T-helper 2 cell (primary cell): ENCODE data around the gene SNPH.

Experiments
- DNase-seq, 5 experiments: peaks; one replicate each; pipeline versions ENCODE4 v3.0.0 to v3.0.0-alpha.2; 2012 to 2022

Gene SNPH

DNA sequence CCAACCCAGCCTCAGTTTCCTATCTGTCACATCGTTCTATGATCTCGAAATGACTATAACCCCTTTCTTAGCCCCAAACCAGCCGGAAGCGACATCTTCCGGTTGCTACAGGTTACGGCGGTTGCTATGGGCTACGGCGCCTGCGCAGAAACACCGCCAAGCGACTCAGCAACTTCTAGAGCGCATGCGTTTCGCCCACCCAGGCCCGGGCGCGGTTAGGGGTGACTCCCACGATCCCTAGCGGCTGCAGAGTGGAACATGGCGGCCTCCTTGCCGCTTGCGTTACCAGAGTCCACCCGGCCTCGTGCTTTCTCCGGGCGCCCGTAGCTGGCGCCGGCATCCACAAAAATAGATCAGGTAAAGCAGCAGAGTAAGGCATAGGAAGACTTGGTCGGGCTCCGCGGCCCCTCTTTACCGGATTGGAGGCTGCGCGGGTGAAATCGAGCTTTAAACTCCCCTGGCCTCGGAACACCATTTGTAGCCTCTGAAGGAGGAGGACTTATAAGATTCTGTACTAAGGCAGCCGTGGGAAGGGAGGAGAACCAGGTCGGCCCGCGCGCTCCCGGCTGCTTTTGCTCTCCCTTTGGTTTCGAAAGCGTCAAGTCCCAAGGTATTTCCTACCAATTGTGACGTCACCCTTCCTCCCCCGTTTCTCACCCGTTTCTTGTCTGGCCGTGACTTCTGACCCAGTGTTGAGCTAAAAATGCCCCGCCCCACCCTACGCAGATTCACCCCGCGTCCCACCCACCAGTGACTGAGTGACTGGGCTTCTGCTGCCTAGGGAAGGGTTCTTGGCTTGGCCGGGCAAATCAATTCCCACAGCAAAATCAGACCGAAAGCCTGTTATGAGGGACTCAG lies 59.3 kb downstream of the SNPH start:
- DNase-seq: peak; percentile 98 to 99 (median 98)

DNA sequence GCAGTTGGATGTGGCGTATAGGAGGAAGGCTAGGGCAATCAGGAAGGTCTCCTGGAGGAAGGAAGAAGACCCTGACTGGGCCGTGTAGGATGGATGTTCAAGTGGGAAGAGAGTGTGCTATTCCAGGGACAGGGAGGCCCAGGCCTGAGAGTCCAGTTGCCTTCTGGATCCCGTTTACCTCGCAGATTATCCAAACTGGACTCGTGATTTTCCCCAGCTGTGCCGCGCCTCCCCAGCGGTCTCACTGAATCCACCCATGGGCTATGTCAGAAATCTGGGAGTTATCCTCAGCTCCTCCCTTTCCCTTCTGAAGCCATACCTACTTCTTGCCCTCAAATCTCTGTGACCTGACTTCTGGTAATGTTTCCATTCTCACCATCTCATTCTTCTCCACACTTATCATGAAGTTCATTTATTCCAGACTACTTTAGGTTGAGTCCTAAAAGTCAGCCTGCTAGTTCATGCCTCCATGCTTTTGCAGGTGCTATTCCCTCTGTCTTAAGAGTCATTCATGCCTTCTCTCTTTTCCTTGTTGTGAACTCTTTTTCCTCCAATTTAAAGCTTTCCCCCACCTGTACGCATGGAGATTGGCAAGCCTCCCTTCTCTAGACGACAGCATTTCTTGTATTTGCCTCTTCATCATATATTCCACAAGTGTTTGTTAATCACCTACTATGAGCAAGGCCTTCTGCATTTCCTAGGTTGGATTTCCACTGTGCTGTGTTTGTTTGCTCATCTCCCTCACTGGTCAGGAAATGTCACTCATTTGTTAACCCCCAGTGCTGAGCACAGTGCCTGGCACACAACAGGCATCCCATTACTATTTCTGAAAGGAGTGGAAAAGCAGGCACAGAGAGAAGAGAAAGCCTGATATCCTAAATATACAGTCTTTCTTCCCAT lies 60.2 kb downstream of the SNPH start:
- no peak for DNase-seq

DNA sequence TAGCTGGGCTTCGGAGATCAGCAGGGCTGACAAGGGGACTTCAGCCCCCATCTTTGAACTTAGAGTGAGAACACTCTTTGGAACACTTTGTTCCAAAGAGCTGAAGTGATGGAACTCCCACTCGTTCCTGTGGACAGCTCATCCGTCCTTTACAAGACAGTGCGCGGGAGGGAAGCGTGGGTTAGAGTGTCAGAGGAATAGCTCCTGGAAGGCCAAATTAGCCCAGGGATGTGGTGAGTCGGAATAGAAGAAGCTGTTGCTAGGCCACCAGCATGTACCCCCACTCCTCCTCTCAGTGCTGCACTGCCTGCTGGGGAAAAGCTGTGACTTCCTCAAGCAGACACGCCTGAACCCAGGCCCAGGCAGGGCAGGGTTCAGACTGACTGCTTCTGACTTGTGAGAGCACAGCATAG lies 61.2 kb downstream of the SNPH start:
- DNase-seq: no peak

DNA sequence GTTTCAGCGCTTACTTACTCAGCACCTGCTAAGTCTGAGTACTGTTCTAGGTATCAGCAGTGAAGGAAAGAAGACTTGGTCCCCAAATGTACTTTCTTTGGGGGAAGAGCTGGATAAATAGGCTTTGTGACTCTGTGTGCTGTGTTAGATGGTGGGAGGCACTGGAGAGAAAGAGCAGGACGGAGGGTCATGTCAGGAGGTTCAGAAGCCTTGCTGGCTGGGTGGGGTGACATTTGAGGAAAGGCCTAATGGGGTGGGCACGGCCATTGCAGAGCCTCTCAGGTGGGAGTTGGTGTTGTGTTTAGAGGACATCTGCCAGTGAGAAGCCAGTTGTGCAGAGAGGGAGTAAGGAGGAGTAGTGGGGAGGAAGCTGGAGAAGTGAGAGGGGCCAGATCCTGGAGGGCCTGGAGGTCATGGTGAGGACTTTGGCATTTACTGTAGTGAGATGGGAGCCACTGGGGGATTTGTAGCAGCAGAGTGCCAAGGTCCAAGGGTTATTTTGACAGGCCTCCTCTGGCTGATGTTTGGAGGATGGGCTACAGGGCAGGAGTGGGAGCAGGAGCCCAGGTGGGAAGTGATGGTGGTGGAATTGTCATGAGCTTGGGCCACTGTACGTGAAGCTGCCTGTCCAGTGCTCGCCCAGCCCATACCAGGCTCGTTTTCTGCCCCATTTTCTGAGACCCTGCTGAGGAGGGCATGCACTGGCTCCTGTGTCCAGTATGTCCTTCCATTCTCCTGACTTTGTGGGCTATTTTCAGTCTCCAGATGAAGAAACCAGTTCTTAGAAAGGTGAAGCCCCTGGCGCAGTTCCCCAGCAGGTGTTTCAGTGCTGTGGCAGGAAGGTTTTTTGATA lies 62.0 kb downstream of the SNPH start:
- no peak for DNase-seq

DNA sequence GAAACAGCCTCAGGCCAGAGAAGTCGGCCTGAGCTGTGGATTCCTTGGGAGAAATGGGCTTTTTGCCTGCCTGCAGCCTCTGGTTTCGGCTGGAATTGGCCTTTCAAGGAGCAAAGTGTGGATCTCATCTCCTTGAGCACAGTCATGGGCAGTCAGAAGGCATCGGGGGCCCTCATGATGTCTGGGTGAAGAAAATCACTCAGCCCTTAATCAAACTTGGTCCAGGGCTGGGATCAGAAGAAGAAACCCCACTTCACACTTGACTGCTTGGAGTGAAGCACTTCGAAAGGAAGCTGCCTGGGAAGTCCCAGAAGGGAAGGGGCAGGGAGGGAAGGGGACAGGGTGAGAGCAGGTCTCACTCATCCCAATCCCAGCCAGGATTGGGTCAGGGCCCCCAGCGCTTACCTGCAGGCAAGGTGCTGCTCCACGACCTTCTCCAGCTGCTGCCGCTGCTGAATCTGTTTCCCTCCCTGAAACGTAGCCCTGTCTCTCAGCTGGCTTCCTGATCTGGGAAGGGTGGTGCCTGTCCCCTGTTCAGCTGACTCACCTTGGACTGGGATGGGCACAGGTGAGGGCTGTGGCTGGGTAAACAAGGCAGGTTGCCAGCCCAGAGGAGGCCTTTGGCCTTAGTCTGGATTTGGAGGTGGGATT lies 62.7 kb downstream of the SNPH start, which contains the start of gene SDCBP2:
Gene SDCBP2, minus strand, starts transcription at position 460 of the 651 bp plus-strand sequence. CDS start 8,723 bp downstream, outside the sequence.
- no peak for DNase-seq

DNA sequence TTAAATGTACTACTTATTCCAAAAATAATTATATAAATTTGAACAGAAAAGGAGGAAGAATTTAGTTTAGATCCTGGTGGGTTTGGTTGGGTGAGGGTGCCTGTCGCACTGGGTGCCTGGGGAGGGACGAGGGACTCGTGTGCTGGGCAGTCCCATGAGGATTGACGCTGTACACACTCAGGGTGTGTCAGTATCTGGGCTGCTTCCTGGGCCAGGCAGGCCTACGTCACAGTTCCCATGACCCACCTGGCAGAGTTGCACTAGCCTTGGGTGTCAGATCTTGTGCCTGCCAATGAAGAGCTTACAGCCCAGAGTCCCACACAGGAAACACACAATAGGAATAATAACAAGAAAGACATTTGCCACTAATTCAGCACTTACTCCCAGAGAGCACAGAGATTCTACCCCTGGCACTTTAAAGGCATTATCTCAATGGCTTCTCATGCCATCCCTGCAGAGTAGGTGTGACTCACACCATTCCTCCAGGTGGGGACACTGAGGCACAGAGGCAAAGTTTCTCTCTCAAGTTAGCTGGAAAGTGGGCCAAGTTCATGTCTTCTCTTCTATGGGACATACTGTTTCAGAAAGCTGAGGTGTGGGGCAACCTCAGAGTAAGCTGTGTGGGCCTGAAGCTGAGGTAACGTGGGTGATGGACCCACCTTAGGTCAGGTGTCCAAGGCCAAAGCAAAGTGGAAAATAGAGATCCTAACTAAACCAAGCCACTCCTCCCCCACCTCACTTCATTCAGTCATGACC lies 64.2 kb downstream of the SNPH start:
- peak in 2 of 5 experiments; percentile 28 to 63 for DNase-seq

DNA sequence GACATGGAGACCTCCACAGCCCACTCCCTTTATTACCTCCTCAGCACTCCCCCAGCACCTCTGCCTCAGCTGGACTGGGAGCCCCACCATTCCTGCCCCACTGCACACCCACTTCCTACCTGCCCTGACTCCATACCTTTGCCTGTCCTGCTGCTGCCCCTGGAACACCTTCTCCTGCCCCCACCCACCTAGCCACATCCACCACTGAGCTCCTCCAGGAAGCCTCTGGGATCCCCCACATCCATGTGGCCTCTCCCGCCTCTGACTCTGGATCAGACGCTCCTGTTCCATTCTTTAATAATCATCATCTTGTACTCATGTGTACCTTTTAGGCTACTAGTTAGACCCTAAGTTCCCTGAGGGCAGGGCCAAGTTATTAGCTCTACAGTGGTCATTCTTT lies 65.0 kb downstream of the SNPH start:
- DNase-seq: no peak

DNA sequence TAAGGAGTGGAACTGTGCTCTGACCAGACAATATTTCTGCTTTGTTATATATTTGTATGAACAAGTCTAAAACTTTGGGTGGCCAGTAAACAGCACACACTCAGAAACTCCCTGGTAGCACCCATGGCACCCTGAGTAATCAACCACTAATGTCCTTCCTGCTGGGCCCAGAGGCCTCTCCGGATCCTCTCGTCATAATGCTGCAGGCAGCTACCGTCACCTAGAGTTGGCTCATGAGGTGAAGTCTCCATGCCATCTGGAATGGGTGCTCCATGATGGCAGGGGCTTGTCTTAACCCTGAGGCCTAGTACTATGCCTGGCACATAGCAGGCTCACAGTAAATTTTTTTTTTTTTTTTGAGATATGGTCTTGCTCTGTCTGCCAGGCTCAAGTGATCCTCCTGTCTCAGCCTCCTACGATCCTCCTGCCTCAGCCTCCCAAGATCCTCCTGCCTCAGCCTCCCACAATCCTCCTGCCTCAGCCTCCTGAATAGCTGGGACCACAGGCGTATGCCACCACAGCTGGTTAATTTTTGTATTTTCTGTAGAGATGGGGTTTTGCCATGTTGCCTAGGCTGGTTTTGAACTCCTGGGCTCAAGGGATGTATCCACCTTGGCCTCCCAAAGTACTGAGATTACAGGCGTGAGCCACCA lies 65.8 kb downstream of the SNPH start:
- DNase-seq: no peak

DNA sequence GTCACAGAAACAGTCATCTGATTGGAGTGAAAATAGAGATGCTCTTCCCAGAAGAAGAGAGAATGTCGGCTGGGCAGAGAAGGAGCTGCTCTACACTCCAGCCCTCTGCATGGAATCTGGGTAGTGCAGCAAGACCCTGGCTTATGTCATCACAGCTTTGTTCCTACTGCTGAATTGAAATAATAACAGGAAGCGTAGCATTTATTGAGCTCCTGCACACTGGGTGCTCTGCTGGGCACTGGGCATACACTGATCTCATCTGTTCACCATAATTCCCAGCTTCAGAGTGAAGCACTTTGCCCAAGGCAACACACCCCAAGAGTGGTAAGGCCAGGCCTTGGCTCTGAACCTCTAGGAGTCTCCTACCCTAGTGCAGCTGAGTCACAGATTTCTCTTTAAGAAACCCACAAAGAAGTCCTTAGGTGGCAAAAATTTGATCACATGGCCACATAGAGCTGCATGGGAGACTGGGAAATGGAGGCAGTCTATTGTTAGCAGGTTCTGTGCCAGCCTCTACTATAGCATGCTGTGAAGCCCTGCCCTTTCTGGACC lies 66.7 kb downstream of the SNPH start:
- no peak for DNase-seq

DNA sequence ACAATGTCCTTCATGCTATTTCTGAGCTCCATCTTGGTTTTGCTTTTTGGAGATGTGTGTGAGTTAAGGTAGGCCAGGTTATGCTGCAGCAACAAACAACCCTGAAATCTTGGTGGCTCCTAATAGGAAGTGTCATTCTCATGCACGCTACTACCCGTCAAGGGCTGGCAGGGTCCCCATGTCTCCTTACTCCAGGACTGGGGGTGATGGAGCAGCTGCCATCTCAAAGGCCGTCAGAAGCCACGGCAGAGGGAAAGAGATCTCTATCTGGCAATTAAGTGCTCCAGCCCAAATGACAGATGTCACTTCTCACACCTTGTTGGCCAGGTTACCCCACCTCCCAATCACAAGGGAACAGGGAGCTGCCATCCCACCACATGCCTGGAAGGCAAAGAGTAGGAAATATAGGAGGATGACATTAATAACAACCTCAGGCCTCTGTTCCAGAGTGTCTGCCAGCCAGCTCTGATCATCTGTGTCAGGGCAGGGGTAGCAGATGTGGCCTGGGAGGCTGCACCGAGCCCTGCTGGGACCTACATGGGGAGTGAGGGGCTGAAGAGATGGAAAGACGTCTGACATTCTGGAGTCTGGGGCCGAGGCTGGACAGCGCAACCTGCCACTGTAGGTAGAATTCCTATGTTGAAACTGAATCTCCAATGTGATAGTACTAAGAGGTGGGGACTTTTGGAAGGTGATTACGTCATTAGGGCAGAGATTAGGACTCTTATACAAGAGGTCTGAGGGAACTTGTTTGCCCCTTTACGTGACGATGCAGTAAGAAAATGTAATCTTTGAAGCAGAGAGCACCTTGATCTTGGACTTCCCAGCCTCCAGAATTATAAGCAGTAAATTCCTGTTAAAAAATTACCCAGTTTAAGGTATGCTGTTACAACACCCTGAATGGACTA lies 67.6 kb downstream of the SNPH start:
- DNase-seq: no peak

DNA sequence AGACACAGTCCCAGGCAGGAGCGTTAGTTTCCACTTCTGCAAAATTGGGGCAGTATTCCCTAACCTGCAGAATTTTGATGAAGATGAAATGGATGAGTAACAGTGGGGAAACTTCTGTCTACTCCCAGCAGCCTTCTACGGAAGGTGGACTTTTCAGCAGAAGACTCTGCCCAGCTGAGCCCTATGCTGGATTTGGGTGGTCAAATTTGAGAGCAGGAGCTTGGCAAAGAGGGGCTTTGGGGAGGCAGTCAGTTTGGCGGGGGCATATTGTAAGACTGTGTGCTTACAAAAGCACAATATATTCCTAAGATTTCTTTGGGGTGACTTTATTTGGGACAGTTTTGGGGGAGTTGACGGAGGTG lies 68.3 kb downstream of the SNPH start:
- no peak for DNase-seq

DNA sequence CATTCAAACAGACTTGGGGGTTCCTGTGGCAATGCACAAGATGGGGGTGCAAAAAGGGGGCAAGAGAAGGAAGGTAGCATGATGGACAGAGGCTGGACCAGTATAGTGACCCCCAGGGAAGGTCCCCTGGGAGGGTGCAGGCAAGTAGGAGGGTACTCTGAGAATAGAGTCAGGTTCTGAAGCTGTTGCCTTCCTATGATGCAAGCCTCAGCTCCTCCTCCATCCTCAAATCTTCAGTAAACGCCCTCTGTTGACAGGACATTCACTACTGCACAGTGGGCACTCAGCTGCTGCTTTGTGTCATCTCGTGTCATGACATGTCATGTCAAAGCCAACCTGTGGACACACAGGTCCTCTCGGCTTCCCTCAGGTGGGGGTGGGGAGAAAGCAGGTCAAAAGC lies 68.7 kb downstream of the SNPH start:
- no peak for DNase-seq

DNA sequence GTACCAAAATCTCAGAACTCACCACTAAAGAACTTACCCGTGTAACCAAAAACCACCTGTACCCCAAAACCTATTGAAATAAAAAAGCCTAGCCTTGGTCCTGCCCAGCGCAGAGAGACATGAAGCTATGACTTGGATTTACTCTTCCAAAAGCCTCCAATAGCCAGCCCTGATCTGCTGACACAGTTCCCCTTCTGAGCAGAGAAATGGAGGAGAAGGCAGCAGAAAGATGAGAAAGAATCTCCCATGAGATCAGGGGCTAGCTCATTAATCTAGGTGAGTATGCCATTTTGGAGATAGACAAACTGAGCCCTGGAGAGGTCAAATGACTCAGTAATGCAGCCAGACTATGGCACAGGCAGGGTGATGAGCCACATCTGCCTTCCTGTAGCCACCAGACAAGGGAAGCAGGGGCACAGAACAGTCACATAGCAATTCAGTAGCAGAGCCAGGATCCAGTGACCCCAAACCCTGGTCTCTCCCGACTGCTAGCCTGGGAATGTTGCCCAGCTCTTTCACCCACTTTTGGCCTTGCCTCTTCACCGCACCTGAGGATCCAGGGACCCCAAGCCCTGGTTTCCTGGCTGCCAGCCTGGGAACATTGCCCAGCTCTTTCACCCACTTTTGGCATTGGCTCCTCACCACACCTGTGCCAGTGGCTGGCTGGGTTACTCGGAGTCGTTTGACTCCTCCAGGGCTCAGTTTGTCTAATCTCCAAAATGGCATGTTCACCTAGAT lies 70.0 kb downstream of the SNPH start:
- DNase-seq: no peak

DNA sequence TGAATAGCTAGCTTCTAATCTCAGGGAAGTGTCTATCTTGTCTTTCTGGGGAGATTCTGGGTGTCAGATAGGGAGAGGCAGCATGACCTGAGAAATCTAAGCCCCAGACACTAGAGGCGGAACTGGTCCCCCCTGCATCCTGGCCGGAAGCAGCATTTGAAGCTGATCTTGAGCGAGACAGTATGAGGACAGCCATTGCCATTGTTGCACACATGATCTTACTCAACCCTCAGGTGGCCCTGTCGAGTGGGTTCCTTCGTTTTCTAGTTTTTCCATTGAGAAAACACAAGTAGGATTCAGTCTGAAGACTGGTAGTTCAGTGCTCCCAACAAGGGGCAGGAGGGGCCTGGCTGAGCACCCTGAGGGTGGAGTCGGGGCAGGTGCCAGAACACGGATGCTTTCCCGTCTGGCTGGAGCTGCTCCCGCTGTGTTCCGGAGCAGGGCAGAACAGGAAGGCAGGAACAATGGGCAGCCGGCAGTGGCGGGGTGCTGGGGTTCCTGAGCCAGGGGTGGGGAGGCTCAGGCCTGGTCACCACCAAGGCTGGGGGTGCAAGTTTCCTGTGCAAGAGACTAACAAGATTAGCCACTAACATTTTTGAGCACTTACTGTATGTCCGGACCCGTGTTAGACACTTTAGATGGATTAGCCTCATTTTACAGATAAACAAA lies 70.7 kb downstream of the SNPH start:
- no peak for DNase-seq

DNA sequence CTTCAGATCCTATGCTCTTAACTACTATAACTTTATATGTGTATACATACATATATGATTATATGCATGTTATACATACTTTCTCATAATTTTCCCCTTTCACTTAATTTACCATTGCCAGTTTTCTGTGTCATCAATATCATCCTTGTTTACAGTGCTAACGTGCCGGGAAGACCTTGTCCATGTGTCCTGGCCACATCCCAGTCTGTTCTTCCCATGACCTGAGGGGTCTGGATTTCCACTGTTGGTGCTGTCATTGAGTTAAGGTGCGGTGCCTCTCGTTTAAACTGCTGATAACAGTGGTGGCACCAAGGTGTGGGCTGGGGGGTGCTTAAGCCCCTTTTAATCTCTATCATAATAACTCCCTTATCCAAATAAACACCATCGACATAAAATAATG lies 71.3 kb downstream of the SNPH start:
- DNase-seq: no peak

DNA sequence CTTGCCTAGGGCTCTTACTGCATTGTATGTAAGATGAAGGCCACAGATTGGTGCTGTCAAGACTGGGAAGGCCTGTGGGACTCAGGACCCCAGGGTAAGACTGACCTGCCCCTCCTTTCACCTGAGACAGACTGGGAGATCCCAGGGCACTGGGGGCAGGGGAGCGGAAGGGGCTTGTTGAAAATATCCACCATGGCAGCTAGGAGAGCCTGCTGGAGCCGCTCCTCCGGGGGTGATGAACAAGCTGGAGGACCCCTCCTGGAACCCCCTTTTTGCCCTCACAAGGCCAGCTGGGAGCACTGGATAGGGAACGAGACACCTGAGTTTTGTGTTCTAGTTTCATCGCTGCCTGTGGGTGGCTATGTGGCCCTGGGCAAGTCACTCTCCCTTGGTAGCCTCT lies 72.0 kb downstream of the SNPH start:
- no peak for DNase-seq

DNA sequence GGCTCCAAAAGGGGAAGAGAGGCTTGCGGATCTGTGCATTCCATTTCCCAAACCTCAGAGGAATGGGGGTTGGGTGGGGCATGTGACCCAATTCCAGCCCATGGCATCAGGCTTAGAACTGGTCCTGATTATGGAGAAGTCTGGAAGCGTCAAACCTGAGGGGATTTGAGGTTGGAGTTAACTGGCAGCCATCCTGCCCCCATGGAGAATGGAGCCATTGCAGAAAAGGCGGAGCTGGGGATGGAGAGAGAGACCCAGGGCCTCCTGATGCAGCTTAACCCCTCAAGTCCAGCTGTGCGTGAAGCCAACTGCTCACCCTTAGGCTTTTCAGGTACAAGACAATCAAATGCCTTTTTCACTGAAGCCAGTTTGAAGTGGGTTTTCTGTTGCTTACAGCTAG lies 72.7 kb downstream of the SNPH start:
- no peak for DNase-seq
